Measurements from ENCODE around the gene CALHM4. TPM values are rescaled to one million over a fixed set of nuclear protein-coding genes. Genes with fewer than 3 reads are reported as not detected.

CALHM4 gene
- total RNA-seq, 1 experiment from 2014 or later = not detected

DNA sequence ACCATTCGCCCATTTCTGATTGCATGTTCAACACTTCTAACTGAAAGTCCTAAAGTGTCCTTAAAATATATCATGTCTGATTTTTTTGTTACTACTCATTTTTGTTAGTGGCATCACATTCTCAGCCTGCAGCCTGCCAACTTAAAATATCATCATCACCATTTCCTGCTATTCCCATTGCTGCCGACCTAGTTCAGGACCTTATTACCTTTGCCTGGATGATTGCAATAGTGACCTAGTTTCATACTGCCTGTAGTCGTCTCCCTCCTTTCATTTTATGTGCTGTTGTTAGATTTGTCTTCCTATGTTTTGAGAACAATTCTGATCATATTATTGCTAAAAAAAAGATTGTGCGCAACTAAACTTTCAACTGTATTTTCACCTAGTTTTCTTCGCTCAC lies 23.9 kb downstream of the CALHM4 start:
- no TSS peak for BruUV-seq (replicated peaks)
- Histone ChIP-seq H3K9ac (ENCODE audit: low read length) (no peak overlapping the region), H3F3A (ENCODE audit: low read length, unreplicated experiment) (no peaks in the 10 kb centered on the region), H3K9me3 (ENCODE audit: low read length) (no peaks in the 10 kb centered on the region), H2AFZ (ENCODE audit: low read length) (no peak overlapping the region), H3K4me1 (ENCODE audit: insufficient read depth, low read length) (peaks cover 9% of the 10 kb centered on the region; the same call in 1 of the 2 replicates), H3K4me2 (ENCODE audit: low read length) (no peak overlapping the region), H3K79me2 (ENCODE audit: low read length) (peaks cover 77% of the 10 kb centered on the region), H3K27me3 (ENCODE audit: low read length) (no peaks in the 10 kb centered on the region), H3K36me3 (ENCODE audit: low read depth, low read length) (peaks cover 4% of the 10 kb centered on the region; the same call in 1 of the 2 replicates), H3K4me3 (ENCODE audit: low read length) (no peak overlapping the region), H4K20me1 (ENCODE audit: low read length) (0 out of 2 replicates have a peak, but pooled peaks cover 3% of the 10 kb centered on the region), H3K9me2 (replicated peaks; ENCODE audit: low read length) (no peaks in the 10 kb centered on the region), H3K27ac (ENCODE audit: low read length) (no peak overlapping the region)
- no peak for DNase-seq
- no peak for TF ChIP-seq EZH2 (IDR thresholded peaks at IDR 0.05; ENCODE audit: low read length, unreplicated experiment)
- TF ChIP-seq, protein P1, sequence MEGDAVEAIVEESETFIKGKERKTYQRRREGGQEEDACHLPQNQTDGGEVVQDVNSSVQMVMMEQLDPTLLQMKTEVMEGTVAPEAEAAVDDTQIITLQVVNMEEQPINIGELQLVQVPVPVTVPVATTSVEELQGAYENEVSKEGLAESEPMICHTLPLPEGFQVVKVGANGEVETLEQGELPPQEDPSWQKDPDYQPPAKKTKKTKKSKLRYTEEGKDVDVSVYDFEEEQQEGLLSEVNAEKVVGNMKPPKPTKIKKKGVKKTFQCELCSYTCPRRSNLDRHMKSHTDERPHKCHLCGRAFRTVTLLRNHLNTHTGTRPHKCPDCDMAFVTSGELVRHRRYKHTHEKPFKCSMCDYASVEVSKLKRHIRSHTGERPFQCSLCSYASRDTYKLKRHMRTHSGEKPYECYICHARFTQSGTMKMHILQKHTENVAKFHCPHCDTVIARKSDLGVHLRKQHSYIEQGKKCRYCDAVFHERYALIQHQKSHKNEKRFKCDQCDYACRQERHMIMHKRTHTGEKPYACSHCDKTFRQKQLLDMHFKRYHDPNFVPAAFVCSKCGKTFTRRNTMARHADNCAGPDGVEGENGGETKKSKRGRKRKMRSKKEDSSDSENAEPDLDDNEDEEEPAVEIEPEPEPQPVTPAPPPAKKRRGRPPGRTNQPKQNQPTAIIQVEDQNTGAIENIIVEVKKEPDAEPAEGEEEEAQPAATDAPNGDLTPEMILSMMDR (conservative IDR thresholded peaks at IDR 0.05; ENCODE audit: low read depth, low read length) = no peak
- no peak for TF ChIP-seq EZH2phosphoT487 (IDR thresholded peaks at IDR 0.05; ENCODE audit: borderline replicate concordance, low read length)
- CTCF ChIA-PET = no interaction called here
- intact Hi-C loops (cut with micrococcal nuclease) = no loop called here
- POLR2A ChIA-PET (ENCODE audit: unreplicated experiment) = no interaction called here
- ATAC-seq = no peak

DNA sequence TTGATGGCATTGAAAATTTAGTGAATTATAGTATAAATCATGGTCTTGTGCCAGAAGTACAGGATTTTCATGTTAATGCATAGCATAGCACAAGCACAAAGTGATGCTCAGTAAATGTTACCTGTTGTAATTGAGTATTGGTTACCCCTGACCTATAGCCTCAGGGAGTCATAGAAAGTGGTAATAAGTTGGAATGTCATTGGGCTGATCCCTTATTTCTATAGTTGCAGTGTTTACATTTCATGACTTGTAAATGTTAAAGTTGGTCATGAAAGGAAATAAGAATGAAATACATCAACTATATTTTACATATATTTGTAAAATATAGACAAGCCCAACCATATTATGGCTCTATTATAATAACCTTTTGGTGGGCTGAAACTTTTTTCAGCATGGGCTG lies 24.8 kb downstream of the CALHM4 start:
- no peaks in the 10 kb centered on the region for H3K27me3 ChIP-seq (ENCODE audit: low read length)
- ChIA-PET POLR2A (ENCODE audit: unreplicated experiment) (no interaction called here), CTCF (no interaction called here)
- H3K27ac ChIP-seq (ENCODE audit: low read length) = no peak overlapping the region
- intact Hi-C loops (cut with micrococcal nuclease) = no loop called here
- H2AFZ ChIP-seq (ENCODE audit: low read length) = no peak overlapping the region
- H3K79me2 ChIP-seq (ENCODE audit: low read length) = peaks cover 68% of the 10 kb centered on the region
- no peaks in the 10 kb centered on the region for H3K9me2 ChIP-seq (replicated peaks; ENCODE audit: low read length)
- H3K4me3 ChIP-seq (ENCODE audit: low read length) = no peak overlapping the region
- peak; percentile 53 for ATAC-seq
- no peaks in the 10 kb centered on the region for H3K9me3 ChIP-seq (ENCODE audit: low read length)
- H3K4me1 ChIP-seq (ENCODE audit: insufficient read depth, low read length) = peaks cover 1% of the 10 kb centered on the region; the same call in 1 of the 2 replicates
- BruUV-seq (replicated peaks) = no TSS peak
- DNase-seq = no peak
- TF ChIP-seq, protein P1 (conservative IDR thresholded peaks at IDR 0.05; ENCODE audit: low read depth, low read length) = no peak
- TF ChIP-seq EZH2phosphoT487 (IDR thresholded peaks at IDR 0.05; ENCODE audit: borderline replicate concordance, low read length) (no peak), EZH2 (IDR thresholded peaks at IDR 0.05; ENCODE audit: low read length, unreplicated experiment) (no peak)
- H3K36me3 ChIP-seq (ENCODE audit: low read depth, low read length) = peaks cover 4% of the 10 kb centered on the region; the same call in 1 of the 2 replicates
- no peaks in the 10 kb centered on the region for H4K20me1 ChIP-seq (ENCODE audit: low read length)
- no peaks in the 10 kb centered on the region for H3F3A ChIP-seq (ENCODE audit: low read length, unreplicated experiment)
- H3K4me2 ChIP-seq (ENCODE audit: low read length) = no peak overlapping the region
- H3K9ac ChIP-seq (ENCODE audit: low read length) = no peak overlapping the region

DNA sequence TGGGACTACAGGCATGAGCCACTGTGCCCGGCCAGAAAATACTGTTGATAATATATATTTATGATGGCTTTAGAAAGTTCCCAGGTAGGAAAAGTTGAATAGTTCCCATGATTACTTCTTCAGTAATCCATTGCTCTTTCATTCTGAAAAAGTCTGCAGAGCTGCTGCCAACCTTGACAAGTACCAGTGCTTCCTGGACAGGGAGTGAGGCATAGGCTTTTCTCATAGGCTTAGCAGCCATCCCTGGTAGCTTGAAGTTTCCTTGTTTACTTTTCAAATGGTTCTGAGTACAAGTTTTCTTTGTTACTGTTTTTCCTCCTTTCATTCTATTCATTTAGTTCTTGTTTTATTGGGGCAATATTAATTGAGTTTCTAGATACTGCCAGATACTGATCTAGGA lies 25.6 kb downstream of the CALHM4 start:
- Histone ChIP-seq H3K9me3 (ENCODE audit: low read length) (no peaks in the 10 kb centered on the region), H3K27me3 (ENCODE audit: low read length) (no peaks in the 10 kb centered on the region), H3K9ac (ENCODE audit: low read length) (no peak overlapping the region), H3K79me2 (ENCODE audit: low read length) (peaks cover 60% of the 10 kb centered on the region), H3K4me2 (ENCODE audit: low read length) (no peak overlapping the region), H2AFZ (ENCODE audit: low read length) (no peak overlapping the region), H4K20me1 (ENCODE audit: low read length) (no peaks in the 10 kb centered on the region), H3K4me3 (ENCODE audit: low read length) (no peak overlapping the region), H3K4me1 (ENCODE audit: insufficient read depth, low read length) (no peaks in the 10 kb centered on the region; the same call in 1 of the 2 replicates), H3K9me2 (replicated peaks; ENCODE audit: low read length) (no peaks in the 10 kb centered on the region), H3K27ac (ENCODE audit: low read length) (no peak overlapping the region), H3K36me3 (ENCODE audit: low read depth, low read length) (peaks cover 4% of the 10 kb centered on the region; the same call in 1 of the 2 replicates), H3F3A (ENCODE audit: low read length, unreplicated experiment) (no peaks in the 10 kb centered on the region)
- BruUV-seq (replicated peaks) = no TSS peak
- ATAC-seq (no peak), DNase-seq (no peak)
- intact Hi-C loops (cut with micrococcal nuclease) = no loop called here
- TF ChIP-seq EZH2phosphoT487 (IDR thresholded peaks at IDR 0.05; ENCODE audit: borderline replicate concordance, low read length) (no peak), EZH2 (IDR thresholded peaks at IDR 0.05; ENCODE audit: low read length, unreplicated experiment) (no peak)
- TF ChIP-seq, protein P1 (conservative IDR thresholded peaks at IDR 0.05; ENCODE audit: low read depth, low read length) = no peak
- POLR2A ChIA-PET (ENCODE audit: unreplicated experiment) = no interaction called here
- CTCF ChIA-PET = no interaction called here
